GM23248 (cell line): Measurements from ENCODE around the gene GRIA4.

Experiments
- EZH2 ChIP-seq: fragments of 200-600 bp; sonication (generic); IDR thresholded peaks from 2 replicates; pipeline ENCODE4 v1.6.1; 2018; ENCODE audit warnings: antibody characterized with exemption, mild to moderate bottlenecking; ENCODE audit not compliant: insufficient read depth, poor library complexity, severe bottlenecking
- EZH2phosphoT487 ChIP-seq: fragments of 200-600 bp; sonication (generic); IDR thresholded peaks from 2 replicates; pipeline ENCODE4 v1.6.1; 2018; ENCODE audit warnings: antibody characterized with exemption, moderate library complexity, mild to moderate bottlenecking, low read depth; ENCODE audit not compliant: insufficient read depth

GRCh38 chr11:105642870-105643269 is 33.0 kb downstream of the GRIA4 start:
- TF ChIP-seq EZH2phosphoT487 (no peak), EZH2 (no peak)
